Keratinocyte (primary cell): ENCODE results near the gene NFYC. TPM values are rescaled to one million over a fixed set of nuclear protein-coding genes. Genes with fewer than 3 reads are reported as not detected.
"Not testable (repeated sequence)": the region's sequence is repeated elsewhere in the genome, so short reads cannot be mapped to it uniquely, and the experiment has no call there.

ENCODE experiments used
- DNase-seq: peaks from one replicate; pipeline ENCODE4 v3.0.0-alpha.2; 2011; ENCODE audit warnings: low read depth, missing footprints, low spot score
- FAIRE-seq: peaks from 2 replicates; lab custom pipeline; 2011; peaks lifted over from hg19 to GRCh38; lab: Jason Lieb, UNC
- H2AFZ ChIP-seq: 2 replicates; pipeline ENCODE4 v1.6.0; 2012; ENCODE audit warnings: low read length, control low read depth, inconsistent platforms; ENCODE audit not compliant: control insufficient read depth
- H3K27ac ChIP-seq: 2 replicates; pipeline ENCODE4 v1.5.1; 2011; ENCODE audit warnings: low read length; ENCODE audit not compliant: control insufficient read depth, insufficient read depth
- H3K27me3 ChIP-seq: 3 replicates; pipeline ENCODE4 v1.6.0; 2011; ENCODE audit warnings: low read length; ENCODE audit not compliant: control insufficient read depth, insufficient read depth; ENCODE audit errors: extremely low read depth
- H3K36me3 ChIP-seq, 2 experiments: 2 replicates in 1 of 2; 3 replicates in 1 of 2; pipeline ENCODE4 v1.5.1; 2011; ENCODE audit warnings: low read length in 2 of 2, mild to moderate bottlenecking in 1 of 2; ENCODE audit not compliant: control insufficient read depth in 2 of 2, insufficient read depth in 2 of 2; ENCODE audit errors: extremely low read depth in 1 of 2
- H3K4me1 ChIP-seq: 3 replicates; pipeline ENCODE4 v1.5.1; 2011; ENCODE audit warnings: low read length; ENCODE audit not compliant: control insufficient read depth, insufficient read depth; ENCODE audit errors: extremely low read depth
- H3K4me2 ChIP-seq: 3 replicates; pipeline ENCODE4 v1.6.0; 2011; ENCODE audit warnings: low read depth, low read length; ENCODE audit not compliant: control insufficient read depth, insufficient read depth; ENCODE audit errors: extremely low read depth
- H3K4me3 ChIP-seq, 3 experiments: fragments of 200-600 bp in 1 of 3; sonication (generic) in 1 of 3; 2 replicates in 2 of 3; 3 replicates in 1 of 3; pipeline ENCODE4 v1.5.1; 2011 to 2016; ENCODE audit warnings: low read length in 3 of 3, mild to moderate bottlenecking in 3 of 3, control low read depth in 2 of 3, inconsistent platforms in 1 of 3, low read depth in 1 of 3, mixed read lengths in 1 of 3, mixed run types in 1 of 3, moderate library complexity in 1 of 3; ENCODE audit not compliant: control insufficient read depth in 2 of 3, insufficient read depth in 2 of 3; ENCODE audit errors: extremely low read depth in 1 of 3
- H3K79me2 ChIP-seq: 2 replicates; pipeline ENCODE4 v1.6.0; 2012; ENCODE audit warnings: low read length; ENCODE audit not compliant: control insufficient read depth, insufficient read depth
- H3K9ac ChIP-seq: 3 replicates; pipeline ENCODE4 v1.6.0; 2011; ENCODE audit warnings: low read length; ENCODE audit not compliant: control insufficient read depth, insufficient read depth; ENCODE audit errors: extremely low read depth
- H3K9me1 ChIP-seq: 3 replicates; pipeline ENCODE4 v1.6.0; 2011; ENCODE audit warnings: low read length; ENCODE audit not compliant: control insufficient read depth, insufficient read depth; ENCODE audit errors: extremely low read depth
- H3K9me3 ChIP-seq: 2 replicates; pipeline ENCODE4 v1.5.1; 2012; ENCODE audit warnings: low read depth, low read length; ENCODE audit not compliant: control insufficient read depth
- H4K20me1 ChIP-seq: 3 replicates; pipeline ENCODE4 v1.6.0; 2011; ENCODE audit warnings: low read length; ENCODE audit not compliant: control insufficient read depth, insufficient read depth; ENCODE audit errors: extremely low read depth
- EZH2 ChIP-seq: IDR thresholded peaks from one replicate; pipeline ENCODE4 v1.6.1; 2012; ENCODE audit warnings: inconsistent platforms, mild to moderate bottlenecking, low read length, moderate library complexity
- dilution Hi-C: fragments of 300-500 bp; cut with MboI; formaldehyde crosslinking; loops from one replicate; pipeline ENCODE4 v1.7.0; 2020; ENCODE audit warnings: low sequenced_read_pairs; ENCODE audit not compliant: extremely low pct_ligation_motif_present
- polyA plus RNA-seq, 5 experiments: library from polyadenylated mRNA; depleted of rRNA in 3 of 5; stranded (reverse) in 3 of 5; stranded (forward) in 1 of 5; unstranded in 1 of 5; fragments of >200 nt; gene quantifications; 1 replicate in 1 of 5; 2 replicates in 3 of 5; 3 replicates in 1 of 5; pipeline versions ENCODE4 v1.2.1 to v1.2.3, GENCODE V29; 2011 to 2012; ENCODE audit warnings: missing spikeins in 2 of 5, low read depth in 1 of 5, low replicate concordance in 1 of 5
- TF ChIP-seq, protein P1 (sequence below), 3 experiments: IDR thresholded peaks in 1 of 3; conservative IDR thresholded peaks in 1 of 3; optimal IDR thresholded peaks in 1 of 3; 2 replicates in 2 of 3; 3 replicates in 1 of 3; pipeline versions ENCODE3 to v1.5.1; 2011; ENCODE audit warnings: low read length in 3 of 3, mild to moderate bottlenecking in 3 of 3, moderate library complexity in 2 of 3, control low read depth in 1 of 3, inconsistent platforms in 1 of 3; ENCODE audit not compliant: insufficient read depth in 2 of 3; ENCODE audit errors: extremely low read depth in 1 of 3

NFYC gene
- polyA plus RNA-seq, 1 donor (not counting 4 experiments of a cell fraction or from before 2014, with no cell fraction given): 32.4 TPM

DNA sequence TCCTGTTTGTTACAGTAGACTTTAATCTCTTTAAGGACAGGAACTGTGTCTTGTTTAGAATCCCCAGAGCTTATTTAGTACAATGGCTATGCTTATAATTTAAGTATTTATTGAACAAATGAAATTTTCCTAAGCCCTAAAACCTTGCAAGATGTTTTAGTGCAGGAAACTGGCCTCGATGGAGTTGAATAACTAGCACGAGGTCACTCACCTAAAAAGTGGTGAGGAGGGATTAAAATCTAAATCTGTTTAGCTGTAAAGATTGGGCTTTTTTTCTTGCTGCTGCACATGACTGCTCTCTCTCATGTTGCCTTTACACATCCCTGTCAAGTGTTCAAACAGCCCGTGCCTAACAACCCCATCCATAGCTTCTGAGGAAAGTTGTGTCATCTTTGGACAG is 10.2 kb downstream of the NFYC start:
- Histone ChIP-seq H3K9me3 (no peaks in the 10 kb centered on the region), H3K27me3 (no peaks in the 10 kb centered on the region), H3K9me1 (peaks cover 2% of the 10 kb centered on the region), H3K4me1 (peaks cover 21% of the 10 kb centered on the region), H4K20me1 (peaks cover 3% of the 10 kb centered on the region), H3K9ac (no peak overlapping the region), H3K36me3 (no peaks in the 10 kb centered on the region), H2AFZ (no peak overlapping the region), H3K79me2 (peaks cover 83% of the 10 kb centered on the region), H3K4me2 (no peak overlapping the region), H3K27ac (no peak overlapping the region), H3K4me3 (no peak overlapping the region)
- TF ChIP-seq, protein P1, sequence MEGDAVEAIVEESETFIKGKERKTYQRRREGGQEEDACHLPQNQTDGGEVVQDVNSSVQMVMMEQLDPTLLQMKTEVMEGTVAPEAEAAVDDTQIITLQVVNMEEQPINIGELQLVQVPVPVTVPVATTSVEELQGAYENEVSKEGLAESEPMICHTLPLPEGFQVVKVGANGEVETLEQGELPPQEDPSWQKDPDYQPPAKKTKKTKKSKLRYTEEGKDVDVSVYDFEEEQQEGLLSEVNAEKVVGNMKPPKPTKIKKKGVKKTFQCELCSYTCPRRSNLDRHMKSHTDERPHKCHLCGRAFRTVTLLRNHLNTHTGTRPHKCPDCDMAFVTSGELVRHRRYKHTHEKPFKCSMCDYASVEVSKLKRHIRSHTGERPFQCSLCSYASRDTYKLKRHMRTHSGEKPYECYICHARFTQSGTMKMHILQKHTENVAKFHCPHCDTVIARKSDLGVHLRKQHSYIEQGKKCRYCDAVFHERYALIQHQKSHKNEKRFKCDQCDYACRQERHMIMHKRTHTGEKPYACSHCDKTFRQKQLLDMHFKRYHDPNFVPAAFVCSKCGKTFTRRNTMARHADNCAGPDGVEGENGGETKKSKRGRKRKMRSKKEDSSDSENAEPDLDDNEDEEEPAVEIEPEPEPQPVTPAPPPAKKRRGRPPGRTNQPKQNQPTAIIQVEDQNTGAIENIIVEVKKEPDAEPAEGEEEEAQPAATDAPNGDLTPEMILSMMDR (optimal IDR thresholded peaks at IDR 0.05 in 1 of 3, IDR thresholded peaks at IDR 0.05 in 1 of 3, conservative IDR thresholded peaks at IDR 0.05 in 1 of 3; ENCODE audit: extremely low read depth in 1 of 3, insufficient read depth in 2 of 3, low read length in 3 of 3): no peak
- TF ChIP-seq EZH2: no peak
- DNase-seq (no peak), FAIRE-seq (no peak)
- dilution Hi-C loops: no loop called here

DNA sequence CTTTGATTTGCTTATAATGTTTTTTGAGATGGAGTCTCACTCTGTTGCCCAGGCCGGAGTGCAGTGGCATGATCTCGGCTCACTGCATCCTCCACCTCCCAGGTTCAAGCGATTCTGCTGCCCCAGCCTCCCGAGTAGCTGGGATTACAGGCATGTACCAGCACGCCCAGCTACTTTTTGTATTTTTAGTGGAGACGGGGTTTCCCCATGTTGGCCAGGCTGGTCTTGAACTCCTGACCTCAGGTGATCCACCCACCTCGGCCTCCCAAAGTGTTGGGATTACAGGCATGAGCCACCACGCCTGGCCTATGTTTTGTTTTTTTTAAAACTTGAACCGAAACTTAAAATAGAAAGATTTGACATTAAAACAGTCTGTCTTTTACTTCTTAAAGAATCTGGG is 11.3 kb downstream of the NFYC start:
- Histone ChIP-seq H3K4me1 (peaks cover 21% of the 10 kb centered on the region), H3K79me2 (peaks cover 74% of the 10 kb centered on the region)

DNA sequence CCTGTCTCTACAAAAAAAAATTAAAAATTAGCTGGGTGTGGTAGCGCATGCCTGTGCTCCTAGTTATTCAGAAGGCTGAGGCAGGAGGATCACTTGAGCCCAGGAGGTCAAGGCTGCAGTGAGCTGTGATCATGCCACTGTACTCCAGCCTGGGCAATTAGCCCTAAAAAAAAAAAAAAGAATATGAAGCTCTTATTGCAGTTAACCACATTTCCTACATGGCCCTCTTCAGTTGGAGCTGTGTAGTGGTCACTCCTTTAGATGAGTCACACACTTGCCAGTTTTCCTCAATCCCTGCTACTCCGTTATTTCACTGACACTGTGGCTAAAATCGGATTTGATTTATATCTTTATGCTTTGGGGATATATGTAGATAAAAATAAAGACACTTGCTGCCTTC is 11.8 kb downstream of the NFYC start:
- Histone ChIP-seq H3K4me2 (no peak overlapping the region), H3K9ac (no peak overlapping the region), H3K27ac (no peak overlapping the region), H2AFZ (no peak overlapping the region), H3K9me3 (no peaks in the 10 kb centered on the region), H4K20me1 (no peaks in the 10 kb centered on the region), H3K4me1 (peaks cover 22% of the 10 kb centered on the region), H3K27me3 (no peaks in the 10 kb centered on the region), H3K9me1 (peaks cover 2% of the 10 kb centered on the region), H3K36me3 (no peaks in the 10 kb centered on the region), H3K4me3 (no peak overlapping the region), H3K79me2 (peaks cover 74% of the 10 kb centered on the region)
- DNase-seq (no peak), FAIRE-seq (no peak)
- dilution Hi-C loops: no loop called here
- TF ChIP-seq, protein P1 (optimal IDR thresholded peaks at IDR 0.05 in 1 of 3, IDR thresholded peaks at IDR 0.05 in 1 of 3, conservative IDR thresholded peaks at IDR 0.05 in 1 of 3; ENCODE audit: extremely low read depth in 1 of 3, insufficient read depth in 2 of 3, low read length in 3 of 3): no peak
- no peak for TF ChIP-seq EZH2

More for the DNA sequence above, 11.3 kb downstream of the NFYC start:
- H2AFZ ChIP-seq, H3K36me3 ChIP-seq, H3K9me3 ChIP-seq, H3K4me3 ChIP-seq, H3K9ac ChIP-seq, H3K27ac ChIP-seq, DNase-seq, H4K20me1 ChIP-seq, H3K27me3 ChIP-seq, dilution Hi-C loops, H3K4me2 ChIP-seq, H3K9me1 ChIP-seq, FAIRE-seq: not testable (repeated sequence)
